HG02610 (cell line): ENCODE results near the gene TMEM134.

Experiments used
- ATAC-seq: cut with Tn5 transposase; IDR thresholded peaks from one replicate; pipeline ENCODE4 v1.9.1; 2021; ENCODE audit warnings: mild to moderate bottlenecking, moderate library complexity; ENCODE audit not compliant: unreplicated experiment

TMEM134 gene

DNA sequence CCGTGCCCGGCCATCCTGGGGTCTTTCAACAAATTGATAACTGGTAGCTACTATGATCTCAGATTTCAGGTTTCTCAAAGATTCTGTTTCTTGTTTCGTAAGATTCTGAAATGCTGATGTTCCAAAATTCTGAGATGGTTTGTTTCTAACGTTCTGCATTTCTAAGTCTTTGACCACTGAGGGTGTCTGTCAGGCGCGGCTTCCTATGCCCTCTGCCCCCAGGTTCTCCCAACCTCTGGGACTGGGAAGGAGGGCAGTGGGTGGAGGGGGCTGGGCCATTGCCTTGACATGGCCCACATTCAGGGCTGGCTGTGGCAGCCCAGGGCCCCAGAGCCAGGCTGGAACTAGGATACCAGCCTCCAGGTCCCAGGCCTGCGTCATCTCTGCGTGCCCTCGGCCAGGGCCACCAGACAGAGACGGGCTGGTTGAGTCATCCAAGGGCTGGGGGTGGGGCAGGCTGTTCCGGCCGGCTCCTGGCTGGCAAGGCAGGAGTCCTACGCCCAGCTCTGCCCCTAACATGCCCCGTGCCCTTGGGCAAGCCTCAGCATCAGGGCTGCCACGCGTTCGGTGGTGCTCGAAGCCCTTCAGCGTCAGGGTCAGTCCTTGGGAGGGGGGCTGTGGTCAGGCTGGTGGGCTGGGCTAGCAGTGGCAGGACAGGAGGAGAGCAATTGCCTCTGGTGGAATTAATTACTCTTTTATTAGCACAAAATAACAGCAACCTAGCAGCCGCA lies 5.2 kb downstream of the TMEM134 start:
- no peak for ATAC-seq

GRCh38 chr11:67463186-67463585 lies 5.9 kb downstream of the TMEM134 start:
- ATAC-seq: no peak

DNA sequence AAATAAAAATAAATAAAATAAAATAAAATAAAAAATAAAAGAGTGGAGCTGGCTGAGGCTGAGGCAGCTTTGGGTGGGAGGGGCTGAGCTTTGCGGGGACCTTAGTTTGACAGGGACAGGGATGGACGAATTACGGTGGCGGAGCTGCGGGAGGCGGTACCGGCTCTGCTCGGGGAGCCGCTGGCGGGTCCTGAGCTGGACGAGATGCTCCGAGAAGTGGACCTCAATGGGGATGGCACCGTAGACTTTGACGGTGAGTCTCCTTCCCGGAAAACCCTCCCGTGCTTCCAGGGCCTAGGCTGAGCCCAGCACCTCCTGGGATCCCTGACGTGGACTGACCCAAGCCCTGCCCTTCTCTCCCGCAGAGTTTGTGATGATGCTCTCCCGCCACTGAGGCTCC lies 10.8 kb downstream of the TMEM134 start:
- no peak for ATAC-seq

GRCh38 chr11:67457453-67457852 lies 11.6 kb downstream of the TMEM134 start:
- no peak for ATAC-seq

DNA sequence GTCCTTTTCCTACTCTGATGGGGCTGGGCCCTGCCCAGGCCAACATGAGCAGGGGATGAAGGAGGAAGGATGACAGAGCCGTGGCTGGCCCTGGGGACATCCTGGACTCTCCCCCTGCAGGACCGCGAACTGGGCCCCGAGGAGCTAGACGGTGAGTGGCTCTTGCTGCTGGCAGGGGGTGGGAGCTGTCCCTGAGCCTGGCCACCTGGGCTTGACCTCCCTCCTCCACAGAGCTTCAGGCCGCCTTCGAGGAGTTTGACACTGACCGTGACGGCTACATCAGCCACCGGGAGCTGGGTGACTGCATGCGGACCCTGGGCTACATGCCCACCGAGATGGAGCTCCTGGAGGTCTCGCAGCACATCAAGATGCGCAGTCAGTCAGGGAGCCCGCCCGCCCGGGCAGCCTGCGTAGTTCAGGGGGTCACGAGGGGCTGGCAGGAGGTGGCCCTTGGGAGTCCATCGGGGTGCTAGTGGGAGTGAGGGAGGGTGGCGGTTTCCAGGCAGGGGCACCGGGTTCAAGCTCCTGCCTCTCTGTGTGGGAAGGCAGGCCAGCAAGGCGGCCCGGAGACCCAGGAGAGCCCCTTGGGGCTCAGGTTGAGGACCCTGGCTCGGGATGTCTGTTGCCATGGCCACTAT lies 12.9 kb downstream of the TMEM134 start:
- no peak for ATAC-seq

DNA sequence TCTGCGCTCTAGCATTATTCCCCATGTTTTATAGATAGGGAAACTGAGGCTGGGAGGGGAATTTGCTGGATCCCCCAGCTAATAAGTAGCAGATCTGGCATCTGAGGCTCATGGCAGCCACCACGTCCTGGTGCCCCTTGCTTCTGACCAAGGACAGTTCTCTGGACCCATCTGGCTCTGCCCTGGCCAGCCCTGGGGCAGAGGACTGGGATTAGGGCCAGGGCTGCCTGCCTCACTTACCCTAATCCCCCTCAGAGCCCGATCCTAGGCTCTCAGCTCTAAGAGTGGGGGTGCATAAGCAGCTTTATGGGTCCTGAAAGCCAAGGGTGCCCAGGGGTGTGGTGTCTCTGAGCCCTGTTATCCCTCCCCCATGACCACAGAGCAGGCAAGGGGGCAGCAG lies 14.0 kb downstream of the TMEM134 start, which contains the start of gene CABP4:
Gene CABP4 (plus strand): TSS at position 301 of the 400 bp plus-strand sequence. CDS start 70 bp downstream, at position 371.
- ATAC-seq: no peak

DNA sequence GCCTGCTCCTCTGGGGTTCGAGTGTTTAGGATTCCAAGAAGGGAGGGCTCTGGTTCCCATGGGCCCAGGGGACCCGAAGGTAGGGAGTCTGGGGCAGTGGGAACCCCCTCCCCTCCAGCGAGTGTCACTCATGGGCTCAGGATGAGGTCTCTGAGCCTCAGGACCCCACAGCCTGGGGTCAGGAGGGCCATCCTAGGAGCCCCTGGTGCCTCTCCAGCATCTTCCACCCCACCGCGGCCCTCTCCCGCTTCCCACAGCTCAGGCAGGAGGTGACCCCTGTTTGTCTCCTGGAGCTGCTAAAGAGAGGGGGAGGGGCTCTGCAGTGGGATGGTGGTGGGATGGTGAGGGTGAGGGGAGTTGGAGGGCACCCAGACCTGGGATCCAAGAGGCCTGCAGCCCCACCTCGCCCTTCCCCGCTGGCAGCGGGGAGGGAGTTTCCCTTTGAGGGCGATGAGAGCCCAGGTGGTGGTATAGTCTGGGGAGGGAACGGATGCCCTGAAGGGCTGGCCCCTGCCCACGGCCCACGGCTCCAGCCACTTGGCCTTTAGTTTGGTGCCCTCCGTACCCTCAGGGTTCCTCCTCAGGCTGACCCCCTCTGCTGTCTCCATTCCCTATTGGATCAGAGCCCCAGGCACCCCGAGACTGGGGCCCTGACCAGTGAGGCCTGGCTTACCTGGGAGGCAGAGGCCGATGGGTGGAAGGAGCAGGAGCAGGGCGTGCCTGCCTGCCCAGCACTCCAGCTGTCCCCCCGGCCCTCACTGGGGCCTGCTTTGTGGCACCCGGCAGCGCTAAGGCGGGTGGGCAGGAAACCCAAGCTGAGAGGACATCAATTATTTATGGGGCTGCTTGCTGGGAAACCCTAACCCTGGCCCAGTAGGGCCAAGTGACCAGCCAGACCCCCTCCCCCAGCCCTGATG lies 15.0 kb downstream of the TMEM134 start:
- ATAC-seq: no peak

- ATAC-seq: no peak
These were observed 16.7 kb downstream of the TMEM134 start, which contains the start of gene GPR152 for GRCh38 chr11:67452141-67452952. Gene GPR152, minus strand, starts transcription at chr11:67452729. Its CDS starts 5 bp downstream, at chr11:67452724.

GRCh38 chr11:67451658-67451976 lies 17.4 kb downstream of the TMEM134 start:
- ATAC-seq: no peak

DNA sequence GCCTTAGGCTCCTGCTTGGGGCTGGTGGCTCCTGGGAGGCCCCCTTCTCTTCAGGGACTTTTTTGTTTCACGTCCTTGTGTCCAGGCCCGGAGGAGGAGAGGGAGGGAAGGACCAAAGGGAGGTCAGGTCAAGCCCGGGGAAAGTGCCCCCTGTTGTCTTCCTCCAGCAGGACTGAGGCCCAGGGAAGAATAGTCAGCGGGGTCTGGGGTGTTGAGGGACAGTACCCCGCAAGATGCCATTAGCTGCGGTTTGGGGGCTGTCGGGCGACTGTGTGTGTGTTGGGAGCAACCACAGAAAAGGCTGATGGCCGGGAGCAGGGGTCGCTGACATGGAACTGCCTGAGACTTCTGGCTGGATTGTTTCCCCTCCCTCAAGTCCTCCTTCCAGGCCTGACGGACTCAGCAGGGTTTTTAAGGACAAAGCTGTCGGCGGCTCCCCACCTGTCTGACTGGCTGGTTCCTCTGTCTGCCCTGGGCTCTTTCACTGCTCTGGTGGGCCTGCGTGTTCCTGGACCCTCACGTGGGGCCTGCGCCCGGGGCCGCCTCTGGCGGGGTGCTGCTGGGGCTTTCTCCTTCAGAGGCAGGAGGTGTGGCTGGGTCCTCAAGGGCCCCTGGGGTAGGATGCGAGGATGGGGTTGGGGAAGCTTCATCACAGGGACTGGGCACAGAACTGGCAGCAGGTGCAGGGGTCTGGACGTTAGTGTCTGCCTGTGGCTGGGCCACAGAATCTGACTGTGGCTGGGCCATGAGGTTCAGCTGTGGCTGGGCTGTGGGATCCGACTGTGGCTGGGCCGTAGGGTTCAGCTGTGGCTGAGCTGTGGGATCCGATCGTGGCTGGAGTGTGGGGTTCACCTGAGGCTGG lies 18.0 kb downstream of the TMEM134 start:
- no peak for ATAC-seq

GRCh38 chr11:67449116-67449844 lies 19.8 kb downstream of the TMEM134 start:
- ATAC-seq: no peak

GRCh38 chr11:67448220-67448609 lies 20.8 kb downstream of the TMEM134 start:
- no peak for ATAC-seq

GRCh38 chr11:67445515-67445914 lies 23.5 kb downstream of the TMEM134 start:
- ATAC-seq: no peak

GRCh38 chr11:67442504-67443404 lies 26.3 kb downstream of the TMEM134 start:
- no peak for ATAC-seq

DNA sequence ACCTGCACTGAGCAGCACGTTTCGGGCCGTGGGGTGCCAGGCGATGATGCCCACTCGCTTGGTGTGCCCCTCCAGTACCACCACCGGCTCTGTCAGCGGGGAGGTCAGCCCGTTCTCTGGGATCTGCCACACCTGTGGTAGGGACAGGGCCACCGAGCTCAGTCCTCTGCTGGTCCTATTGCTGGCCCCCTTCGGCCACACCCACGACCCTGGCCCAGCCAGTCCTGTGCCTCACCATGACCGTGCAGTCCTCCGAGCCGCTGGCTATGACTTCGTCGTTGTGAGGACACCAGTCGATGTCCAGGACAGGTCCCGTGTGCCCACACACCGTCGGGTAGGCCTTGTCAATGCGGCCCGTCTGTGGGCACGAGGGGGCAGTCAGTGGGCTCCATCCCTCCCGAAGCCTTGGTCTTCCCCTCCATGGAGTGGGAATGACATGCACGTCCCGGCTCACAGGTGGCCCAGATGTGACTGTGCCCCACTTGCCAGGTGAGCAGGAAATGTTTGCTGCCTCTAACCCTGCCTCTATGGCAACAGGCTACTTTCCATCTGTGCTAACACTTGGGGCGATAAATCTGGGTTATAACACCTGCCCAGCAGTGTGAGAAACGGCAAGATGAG lies 27.2 kb downstream of the TMEM134 start:
- no peak for ATAC-seq

GRCh38 chr11:67441098-67441563 lies 27.9 kb downstream of the TMEM134 start:
- no peak for ATAC-seq
